MM.1S (cell line): ENCODE results near the gene HBP1.
"Not testable (repeated sequence)": the region's sequence is repeated elsewhere in the genome, so short reads cannot be mapped to it uniquely, and the experiment has no call there.

ENCODE experiments used
- DNase-seq: peaks from one replicate; pipeline ENCODE4 v3.0.0-alpha.2; 2015
- H2AFZ ChIP-seq: fragments of 300-600 bp; sonication (generic); 2 replicates; pipeline ENCODE4 v1.6.0; 2016; ENCODE audit warnings: antibody characterized with exemption, low read length
- H3F3A ChIP-seq: fragments of 300-600 bp; sonication (generic); 2 replicates; pipeline ENCODE4 v1.6.1; 2016; ENCODE audit warnings: mild to moderate bottlenecking, antibody characterized with exemption, low read length, moderate library complexity, mixed read lengths; ENCODE audit not compliant: insufficient read depth
- H3K27ac ChIP-seq: fragments of 300-600 bp; sonication (generic); 2 replicates; pipeline ENCODE4 v1.5.1; 2016; ENCODE audit warnings: mild to moderate bottlenecking, low read length
- H3K27me3 ChIP-seq: fragments of 300-600 bp; sonication (generic); replicated peaks from 2 replicates; pipeline ENCODE4 v1.6.0; 2016; ENCODE audit warnings: low read length; ENCODE audit not compliant: insufficient read depth
- H3K36me3 ChIP-seq: fragments of 300-600 bp; sonication (generic); replicated peaks from 2 replicates; pipeline ENCODE4 v1.6.1; 2016; ENCODE audit warnings: mild to moderate bottlenecking, low read length, mixed read lengths; ENCODE audit not compliant: insufficient read depth
- H3K4me1 ChIP-seq: fragments of 300-600 bp; sonication (generic); 2 replicates; pipeline ENCODE4 v1.6.1; 2016; ENCODE audit warnings: low read length, mixed read lengths
- H3K4me2 ChIP-seq: fragments of 300-600 bp; sonication (generic); 2 replicates; pipeline ENCODE4 v1.6.0; 2016; ENCODE audit warnings: low read depth, low read length
- H3K4me3 ChIP-seq: fragments of 300-600 bp; sonication (generic); 2 replicates; pipeline ENCODE4 v1.5.1; 2016; ENCODE audit warnings: low read length, mixed read lengths
- H3K79me2 ChIP-seq: fragments of 300-600 bp; sonication (generic); 2 replicates; pipeline ENCODE4 v1.6.1; 2016; ENCODE audit warnings: mixed run types, low read length, mixed read lengths
- H3K9ac ChIP-seq: fragments of 300-600 bp; sonication (generic); 2 replicates; pipeline ENCODE4 v1.6.1; 2016; ENCODE audit warnings: low read length, mixed read lengths
- H3K9me2 ChIP-seq: fragments of 300-600 bp; sonication (generic); replicated peaks from 2 replicates; pipeline ENCODE4 v1.6.1; 2016; ENCODE audit warnings: mild to moderate bottlenecking, low read length, mixed read lengths; ENCODE audit not compliant: insufficient read depth
- H3K9me3 ChIP-seq: fragments of 300-600 bp; sonication (generic); replicated peaks from 2 replicates; pipeline ENCODE4 v1.6.1; 2016; ENCODE audit warnings: mild to moderate bottlenecking, low read length, mixed read lengths; ENCODE audit not compliant: insufficient read depth
- H4K20me1 ChIP-seq: fragments of 300-600 bp; sonication (generic); 2 replicates; pipeline ENCODE4 v1.6.1; 2016; ENCODE audit warnings: mild to moderate bottlenecking, low read length, moderate library complexity, mixed read lengths; ENCODE audit not compliant: insufficient read depth
- EZH2 ChIP-seq: fragments of 300-600 bp; sonication (generic); optimal IDR thresholded peaks from 2 replicates; pipeline ENCODE3; 2017; ENCODE audit warnings: low read depth, mild to moderate bottlenecking, antibody characterized with exemption, low read length, mixed read lengths
- EZH2phosphoT487 ChIP-seq: fragments of 300-600 bp; sonication (generic); IDR thresholded peaks from 2 replicates; pipeline ENCODE4 v1.6.1; 2018; ENCODE audit warnings: antibody characterized with exemption, low read length
- TF ChIP-seq, protein P1 (sequence below): fragments of 300-600 bp; sonication (generic); IDR thresholded peaks from 2 replicates; pipeline ENCODE4 v1.5.1; 2016; ENCODE audit warnings: antibody characterized with exemption, low read length, mixed read lengths

The HBP1 gene

DNA sequence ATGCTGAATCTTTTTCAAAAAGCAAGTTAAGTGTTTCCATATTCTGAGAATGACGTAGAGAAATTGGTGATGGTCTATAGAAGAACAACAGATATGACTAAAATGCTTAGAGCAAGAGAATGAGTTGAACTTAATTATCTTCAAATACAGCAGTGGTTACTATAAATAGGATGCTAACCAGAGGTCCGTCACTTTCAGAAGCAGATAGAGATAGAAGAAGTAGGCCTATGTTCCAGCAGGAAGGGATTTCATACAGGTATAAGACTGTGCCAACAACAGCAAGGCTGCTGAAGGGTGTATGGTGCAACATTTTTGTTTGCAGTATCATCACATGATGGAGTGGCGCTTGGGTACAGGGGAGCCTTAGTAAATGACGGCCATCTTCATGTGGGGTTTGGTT lies 68.6 kb downstream of the HBP1 start:
- Histone ChIP-seq H3K9me3 (no peaks in the 10 kb centered on the region), H3K9me2 (no peaks in the 10 kb centered on the region), H3K4me3 (no peak overlapping the region), H4K20me1 (no peaks in the 10 kb centered on the region), H2AFZ (no peak overlapping the region), H3K36me3 (no peaks in the 10 kb centered on the region), H3K4me2 (no peak overlapping the region), H3K27ac (no peak overlapping the region), H3K9ac (no peak overlapping the region), H3F3A (no peaks in the 10 kb centered on the region), H3K79me2 (no peaks in the 10 kb centered on the region), H3K27me3 (no peaks in the 10 kb centered on the region), H3K4me1 (no peaks in the 10 kb centered on the region)
- TF ChIP-seq EZH2phosphoT487: no peak
- TF ChIP-seq, protein P1, sequence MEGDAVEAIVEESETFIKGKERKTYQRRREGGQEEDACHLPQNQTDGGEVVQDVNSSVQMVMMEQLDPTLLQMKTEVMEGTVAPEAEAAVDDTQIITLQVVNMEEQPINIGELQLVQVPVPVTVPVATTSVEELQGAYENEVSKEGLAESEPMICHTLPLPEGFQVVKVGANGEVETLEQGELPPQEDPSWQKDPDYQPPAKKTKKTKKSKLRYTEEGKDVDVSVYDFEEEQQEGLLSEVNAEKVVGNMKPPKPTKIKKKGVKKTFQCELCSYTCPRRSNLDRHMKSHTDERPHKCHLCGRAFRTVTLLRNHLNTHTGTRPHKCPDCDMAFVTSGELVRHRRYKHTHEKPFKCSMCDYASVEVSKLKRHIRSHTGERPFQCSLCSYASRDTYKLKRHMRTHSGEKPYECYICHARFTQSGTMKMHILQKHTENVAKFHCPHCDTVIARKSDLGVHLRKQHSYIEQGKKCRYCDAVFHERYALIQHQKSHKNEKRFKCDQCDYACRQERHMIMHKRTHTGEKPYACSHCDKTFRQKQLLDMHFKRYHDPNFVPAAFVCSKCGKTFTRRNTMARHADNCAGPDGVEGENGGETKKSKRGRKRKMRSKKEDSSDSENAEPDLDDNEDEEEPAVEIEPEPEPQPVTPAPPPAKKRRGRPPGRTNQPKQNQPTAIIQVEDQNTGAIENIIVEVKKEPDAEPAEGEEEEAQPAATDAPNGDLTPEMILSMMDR: no peak
- TF ChIP-seq EZH2: no peak
- no peak for DNase-seq

DNA sequence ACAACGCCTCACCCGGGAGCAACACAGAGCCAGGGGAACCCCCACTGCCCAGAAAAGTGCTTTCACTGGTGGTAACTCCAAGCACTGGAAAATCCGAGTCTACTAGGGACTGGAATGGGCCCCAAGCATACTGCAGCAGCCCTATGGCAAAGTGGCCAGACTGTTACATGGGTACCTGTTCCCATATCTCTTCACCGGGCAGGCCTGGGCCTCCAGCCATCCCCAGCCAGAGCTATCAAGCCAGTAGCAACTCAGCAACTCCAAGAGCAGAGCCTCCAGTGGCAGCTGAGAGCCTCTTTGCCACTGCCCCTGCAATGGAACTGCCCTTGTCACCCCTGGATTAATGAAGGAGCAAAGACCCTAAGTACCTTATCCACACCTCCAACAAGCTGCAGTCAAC lies 73.5 kb downstream of the HBP1 start:
- no peaks in the 10 kb centered on the region for H3K9me3 ChIP-seq
- no peaks in the 10 kb centered on the region for H4K20me1 ChIP-seq
- no peak overlapping the region for H3K27ac ChIP-seq
- H3K9me2 ChIP-seq: no peaks in the 10 kb centered on the region
- H3K4me3 ChIP-seq: no peak overlapping the region
- no peaks in the 10 kb centered on the region for H3K36me3 ChIP-seq
- no peak for DNase-seq
- H3K9ac ChIP-seq: no peak overlapping the region
- TF ChIP-seq, protein P1: no peak
- TF ChIP-seq EZH2phosphoT487 (no peak), EZH2 (no peak)
- H3K4me1 ChIP-seq: no peaks in the 10 kb centered on the region
- no peaks in the 10 kb centered on the region for H3K27me3 ChIP-seq
- no peaks in the 10 kb centered on the region for H3K79me2 ChIP-seq
- no peaks in the 10 kb centered on the region for H3F3A ChIP-seq
- H3K4me2 ChIP-seq: no peak overlapping the region
- H2AFZ ChIP-seq: no peak overlapping the region

DNA sequence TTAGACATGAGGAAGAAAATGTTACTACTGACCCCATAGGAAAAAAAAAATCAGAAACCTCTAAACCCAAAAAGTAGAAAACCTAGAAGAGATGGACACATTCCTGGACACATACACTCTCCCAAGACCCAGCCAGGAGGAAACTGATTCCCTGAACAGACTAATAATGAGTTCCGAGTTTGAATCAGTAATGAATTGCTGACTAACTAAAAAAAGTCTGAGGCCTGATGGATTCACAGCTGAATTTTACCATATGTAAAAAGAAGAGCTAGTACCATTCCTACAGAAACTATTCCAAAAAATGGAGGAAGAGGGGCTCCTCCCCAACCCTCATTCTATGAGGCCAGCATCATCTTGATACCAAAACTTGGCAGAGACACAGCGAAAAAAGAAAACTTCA lies 75.8 kb downstream of the HBP1 start:
- Histone ChIP-seq H3K9me3 (no peaks in the 10 kb centered on the region), H2AFZ (no peak overlapping the region), H3K79me2 (no peaks in the 10 kb centered on the region), H3K9me2 (no peaks in the 10 kb centered on the region), H3F3A (no peaks in the 10 kb centered on the region), H3K27me3 (no peaks in the 10 kb centered on the region), H3K27ac (no peak overlapping the region), H3K9ac (no peak overlapping the region), H3K4me1 (no peaks in the 10 kb centered on the region), H3K4me2 (no peak overlapping the region), H3K4me3 (no peak overlapping the region), H4K20me1 (no peaks in the 10 kb centered on the region), H3K36me3 (no peaks in the 10 kb centered on the region)
- DNase-seq: no peak
- no peak for TF ChIP-seq EZH2
- TF ChIP-seq, protein P1: no peak
- no peak for TF ChIP-seq EZH2phosphoT487

GRCh38 chr7:107246836-107247235 lies 78.0 kb downstream of the HBP1 start:
- H4K20me1 ChIP-seq, DNase-seq, H3K27me3 ChIP-seq, H3K79me2 ChIP-seq, H3K27ac ChIP-seq, H3F3A ChIP-seq, H3K4me2 ChIP-seq, H3K9me2 ChIP-seq, H3K9me3 ChIP-seq, H3K9ac ChIP-seq, H3K4me1 ChIP-seq, H3K4me3 ChIP-seq, H2AFZ ChIP-seq, H3K36me3 ChIP-seq: not testable (repeated sequence)
